Vagina (tissue), 2 donors: ENCODE data around the gene CHN1. TPM values are rescaled to one million over a fixed set of nuclear protein-coding genes. Genes with fewer than 3 reads are reported as not detected.

Source experiments
- DNase-seq, 2 donors: peaks; one replicate each; pipeline ENCODE4 v3.0.0-alpha.2; 2017; ENCODE audit errors: extremely low spot score in 2 of 2
- H3K27ac ChIP-seq: fragments of 200-600 bp; sonication (generic); one replicate; pipeline ENCODE4 v1.5.1; 2019
- H3K27me3 ChIP-seq: fragments of 200-600 bp; sonication (generic); one replicate; pipeline ENCODE4 v1.5.1; 2019
- H3K36me3 ChIP-seq, 2 donors: fragments of 200-600 bp; sonication (generic); one replicate each; pipeline ENCODE4 v1.5.1; 2017 to 2019
- H3K4me1 ChIP-seq: fragments of 200-600 bp; sonication (generic); one replicate; pipeline ENCODE4 v1.5.1; 2019
- H3K4me3 ChIP-seq, 2 donors: fragments of 200-600 bp; sonication (generic); 1 replicate in 1 of 2; 2 replicates in 1 of 2; pipeline ENCODE4 v1.5.1; 2016 to 2019
- H3K9me3 ChIP-seq: fragments of 200-600 bp; sonication (generic); one replicate; pipeline ENCODE4 v1.5.1; 2019
- POLR2A ChIP-seq, 2 donors: fragments of 450-650 bp; IDR thresholded peaks; one replicate each; pipeline ENCODE4 v1.6.1; 2017; ENCODE audit warnings: antibody characterized with exemption in 2 of 2, mild to moderate bottlenecking in 2 of 2, moderate library complexity in 2 of 2
- POLR2AphosphoS5 ChIP-seq, 2 donors: sonication (generic); formaldehyde crosslinking; IDR thresholded peaks; one replicate each; pipeline ENCODE4 v1.9.0; 2017; ENCODE audit warnings: antibody characterized with exemption in 2 of 2, mild to moderate bottlenecking in 2 of 2, low read depth in 1 of 2; ENCODE audit not compliant: insufficient read depth in 1 of 2
- intact Hi-C: fragments of 100-400 bp; cut with DNase I; formaldehyde crosslinking; loops from one replicate; pipeline ENCODE4 v1.15.1; 2023
- total RNA-seq: library from RNA; depleted of rRNA; stranded (reverse); fragments of >200 nt; gene quantifications from one replicate; pipeline ENCODE4 v1.2.3, GENCODE V29; 2016
- TF ChIP-seq, protein P1 (sequence below), 3 experiments: fragments of 450-650 bp in 2 of 3; fragments of 200-600 bp in 1 of 3; sonication (generic) in 1 of 3; IDR thresholded peaks; one replicate each; pipeline ENCODE4 v1.5.1; 2017 to 2019; ENCODE audit warnings: antibody characterized with exemption in 3 of 3, mild to moderate bottlenecking in 2 of 3, moderate library complexity in 2 of 3

The CHN1 gene
- total RNA-seq, 1 donor from 2014 or later: 9.6 TPM

DNA sequence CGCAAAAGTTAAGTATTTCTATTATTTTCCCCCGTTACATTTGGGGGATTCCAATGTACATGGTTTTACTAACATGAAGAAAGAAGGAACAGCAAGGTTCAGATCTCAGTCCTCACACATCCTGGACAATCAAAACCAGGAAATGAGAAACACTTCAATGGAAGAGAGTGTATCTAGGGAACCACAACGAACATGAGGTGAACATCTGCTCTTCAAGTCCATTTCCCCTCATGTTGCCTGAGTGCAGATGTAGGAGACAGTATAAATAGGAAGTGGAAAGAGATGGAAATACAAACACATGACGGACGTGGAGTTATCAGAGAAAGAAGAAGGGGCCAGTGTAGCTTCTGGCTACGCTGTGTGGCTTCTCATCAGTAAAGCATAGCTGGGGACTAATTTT lies 52.6 kb downstream of the CHN1 start:
- Histone ChIP-seq H3K9me3 (no peaks in the 10 kb centered on the region), H3K27me3 (no peaks in the 10 kb centered on the region), H3K36me3 (no peaks in the 10 kb centered on the region), H3K4me3 (no peak overlapping the region), H3K4me1 (no peaks in the 10 kb centered on the region), H3K27ac (no peak overlapping the region)
- intact Hi-C loops: no loop called here
- TF ChIP-seq, protein P1, sequence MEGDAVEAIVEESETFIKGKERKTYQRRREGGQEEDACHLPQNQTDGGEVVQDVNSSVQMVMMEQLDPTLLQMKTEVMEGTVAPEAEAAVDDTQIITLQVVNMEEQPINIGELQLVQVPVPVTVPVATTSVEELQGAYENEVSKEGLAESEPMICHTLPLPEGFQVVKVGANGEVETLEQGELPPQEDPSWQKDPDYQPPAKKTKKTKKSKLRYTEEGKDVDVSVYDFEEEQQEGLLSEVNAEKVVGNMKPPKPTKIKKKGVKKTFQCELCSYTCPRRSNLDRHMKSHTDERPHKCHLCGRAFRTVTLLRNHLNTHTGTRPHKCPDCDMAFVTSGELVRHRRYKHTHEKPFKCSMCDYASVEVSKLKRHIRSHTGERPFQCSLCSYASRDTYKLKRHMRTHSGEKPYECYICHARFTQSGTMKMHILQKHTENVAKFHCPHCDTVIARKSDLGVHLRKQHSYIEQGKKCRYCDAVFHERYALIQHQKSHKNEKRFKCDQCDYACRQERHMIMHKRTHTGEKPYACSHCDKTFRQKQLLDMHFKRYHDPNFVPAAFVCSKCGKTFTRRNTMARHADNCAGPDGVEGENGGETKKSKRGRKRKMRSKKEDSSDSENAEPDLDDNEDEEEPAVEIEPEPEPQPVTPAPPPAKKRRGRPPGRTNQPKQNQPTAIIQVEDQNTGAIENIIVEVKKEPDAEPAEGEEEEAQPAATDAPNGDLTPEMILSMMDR (IDR thresholded peaks at IDR 0.05): no peak
- TF ChIP-seq POLR2AphosphoS5 (IDR thresholded peaks at IDR 0.05; ENCODE audit: insufficient read depth in 1 of 2, low read depth in 1 of 2): no peak
- TF ChIP-seq POLR2A (IDR thresholded peaks at IDR 0.05): no peak
- DNase-seq: no peak

DNA sequence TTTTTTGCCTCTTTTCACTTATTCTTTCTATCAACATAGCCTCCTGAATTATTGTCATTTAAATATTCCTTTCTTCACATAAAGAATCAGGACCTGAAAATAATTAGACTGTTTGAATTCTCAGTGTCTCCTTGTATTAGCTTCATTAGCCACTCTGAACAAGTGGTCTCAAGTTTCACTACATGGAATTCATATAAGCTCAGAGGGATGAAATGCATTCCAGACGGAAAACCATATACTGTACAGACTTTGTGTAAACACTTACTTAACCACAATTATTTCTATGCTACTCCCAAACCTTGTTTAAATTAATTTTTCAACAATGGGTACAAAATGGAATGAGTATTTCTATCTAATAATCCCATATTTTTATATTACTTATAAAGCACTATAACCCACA lies 53.4 kb downstream of the CHN1 start:
- DNase-seq: no peak
- H3K27ac ChIP-seq: no peak overlapping the region
- H3K4me1 ChIP-seq: no peaks in the 10 kb centered on the region
- no peaks in the 10 kb centered on the region for H3K36me3 ChIP-seq
- intact Hi-C loops: no loop called here
- H3K4me3 ChIP-seq: no peak overlapping the region
- no peaks in the 10 kb centered on the region for H3K27me3 ChIP-seq
- TF ChIP-seq, protein P1 (IDR thresholded peaks at IDR 0.05): no peak
- TF ChIP-seq POLR2A (IDR thresholded peaks at IDR 0.05) (no peak), POLR2AphosphoS5 (IDR thresholded peaks at IDR 0.05; ENCODE audit: insufficient read depth in 1 of 2, low read depth in 1 of 2) (no peak)
- H3K9me3 ChIP-seq: no peaks in the 10 kb centered on the region

DNA sequence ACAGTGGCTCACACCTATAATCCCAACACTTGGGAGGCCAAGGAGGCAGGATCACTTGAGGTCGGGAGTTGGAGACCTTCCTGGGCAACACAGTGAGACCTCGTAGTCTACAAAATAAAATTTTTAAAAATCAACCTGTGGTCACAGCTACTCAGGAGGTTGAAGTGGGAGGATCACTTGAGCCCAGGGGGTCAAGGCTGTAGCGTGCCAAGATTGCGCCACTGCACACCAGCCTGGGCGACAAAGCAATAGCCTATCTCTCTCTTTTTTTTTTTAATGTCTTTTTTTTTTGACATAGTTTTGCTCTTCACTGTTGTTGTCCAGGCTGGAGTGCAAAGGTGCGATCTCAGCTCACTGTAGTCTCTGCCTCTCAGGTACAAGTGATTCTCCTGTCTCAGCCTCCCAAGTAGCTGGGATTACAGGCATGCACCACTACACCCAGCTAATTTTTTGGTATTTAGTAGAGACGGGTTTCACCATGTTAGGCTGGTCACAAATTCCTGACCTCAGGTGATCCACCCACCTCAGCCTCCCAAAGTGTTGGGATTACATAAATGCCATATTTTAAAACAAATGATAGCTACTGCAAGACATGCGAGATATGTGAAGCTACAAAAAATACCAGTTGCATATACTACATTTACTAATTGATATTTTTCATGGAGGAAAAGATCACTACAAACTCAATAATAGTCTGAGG lies 55.0 kb downstream of the CHN1 start:
- Histone ChIP-seq H3K9me3 (no peaks in the 10 kb centered on the region), H3K36me3 (no peaks in the 10 kb centered on the region), H3K4me3 (no peak overlapping the region), H3K27me3 (no peaks in the 10 kb centered on the region), H3K27ac (no peak overlapping the region), H3K4me1 (no peaks in the 10 kb centered on the region)
- DNase-seq: no peak
- intact Hi-C loops: no loop called here
- TF ChIP-seq POLR2A (IDR thresholded peaks at IDR 0.05) (no peak), POLR2AphosphoS5 (IDR thresholded peaks at IDR 0.05; ENCODE audit: insufficient read depth in 1 of 2, low read depth in 1 of 2) (no peak)
- TF ChIP-seq, protein P1 (IDR thresholded peaks at IDR 0.05): no peak

DNA sequence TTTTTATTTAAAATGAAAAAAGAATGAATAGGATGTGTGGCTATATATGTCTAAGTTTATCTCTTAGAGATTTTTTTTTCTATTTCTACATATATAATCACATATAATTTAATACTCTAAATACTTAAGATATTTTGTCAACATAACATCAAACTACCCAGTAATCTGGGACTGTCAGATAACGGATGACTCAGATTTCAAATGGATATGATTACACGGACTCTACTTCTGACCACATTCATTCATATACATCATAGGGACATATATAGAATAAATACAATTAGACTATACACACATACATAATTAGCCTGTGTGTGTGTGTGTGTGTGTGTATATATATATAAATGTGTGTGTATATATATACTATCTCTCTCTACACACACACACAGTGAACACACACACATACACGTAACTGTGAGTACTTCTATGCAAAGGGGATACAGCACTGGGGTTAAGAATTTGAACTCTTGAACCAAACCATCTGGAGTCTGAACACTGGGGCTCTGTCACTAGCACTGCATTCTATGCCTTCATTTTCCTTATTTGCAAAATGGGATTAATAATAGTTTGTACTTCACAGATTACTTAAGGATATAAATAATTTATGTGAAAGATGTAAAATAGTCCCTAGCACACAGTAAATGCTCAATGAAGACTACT lies 59.5 kb downstream of the CHN1 start:
- no peak for TF ChIP-seq POLR2AphosphoS5 (IDR thresholded peaks at IDR 0.05; ENCODE audit: insufficient read depth in 1 of 2, low read depth in 1 of 2)
- no peak for TF ChIP-seq POLR2A (IDR thresholded peaks at IDR 0.05)
- TF ChIP-seq, protein P1 (IDR thresholded peaks at IDR 0.05): no peak
- no peak overlapping the region for H3K4me3 ChIP-seq

DNA sequence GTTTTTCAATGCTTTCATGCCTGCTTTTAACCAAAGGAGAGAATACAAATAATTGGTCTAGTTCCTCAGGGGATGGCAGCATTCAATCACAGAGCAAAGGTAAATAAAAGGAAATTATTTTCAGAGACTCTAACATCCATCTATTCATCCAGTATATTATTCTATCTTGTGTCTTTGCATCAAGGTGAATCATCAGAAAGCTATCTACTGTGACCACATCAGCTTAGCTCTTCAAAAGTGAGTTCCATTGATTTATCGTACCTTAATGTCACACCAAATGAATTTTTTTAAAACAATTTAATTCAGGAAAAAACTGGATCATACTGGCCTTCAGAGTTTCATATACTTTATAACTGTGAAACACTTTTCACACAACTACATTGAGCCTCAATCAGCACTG lies 66.1 kb downstream of the CHN1 start:
- H3K9me3 ChIP-seq: no peaks in the 10 kb centered on the region
- H3K36me3 ChIP-seq: no peaks in the 10 kb centered on the region
- no peak for DNase-seq
- H3K27me3 ChIP-seq: no peaks in the 10 kb centered on the region
- no peaks in the 10 kb centered on the region for H3K4me1 ChIP-seq
- intact Hi-C loops: no loop called here
- no peak overlapping the region for H3K27ac ChIP-seq
- TF ChIP-seq POLR2AphosphoS5 (IDR thresholded peaks at IDR 0.05; ENCODE audit: insufficient read depth in 1 of 2, low read depth in 1 of 2): no peak
- no peak overlapping the region for H3K4me3 ChIP-seq

More for the DNA sequence above, 59.5 kb downstream of the CHN1 start:
- no peaks in the 10 kb centered on the region for H3K9me3 ChIP-seq
- H3K36me3 ChIP-seq: no peaks in the 10 kb centered on the region
- H3K27me3 ChIP-seq: no peaks in the 10 kb centered on the region
- intact Hi-C loops: no loop called here
- H3K27ac ChIP-seq: no peak overlapping the region
- no peak for DNase-seq
- no peaks in the 10 kb centered on the region for H3K4me1 ChIP-seq
